Suprapubic skin (tissue), 4 donors: Measurements from ENCODE around the gene CPEB3. TPM values are rescaled to one million over a fixed set of nuclear protein-coding genes. Genes with fewer than 3 reads are reported as not detected.

ENCODE experiments used
- DNase-seq, 2 donors: peaks; one replicate each; pipeline ENCODE4 v3.0.0-alpha.2; 2019; ENCODE audit warnings: low spot score in 2 of 2
- H3K27ac ChIP-seq: fragments of 200-600 bp; sonication (generic); one replicate; pipeline ENCODE4 v1.5.1; 2019
- H3K27me3 ChIP-seq: fragments of 200-600 bp; sonication (generic); one replicate; pipeline ENCODE4 v1.5.1; 2019
- H3K36me3 ChIP-seq: fragments of 200-600 bp; sonication (generic); one replicate; pipeline ENCODE4 v1.5.1; 2019
- H3K4me1 ChIP-seq: fragments of 200-600 bp; sonication (generic); one replicate; pipeline ENCODE4 v1.5.1; 2019
- H3K4me3 ChIP-seq: fragments of 200-600 bp; sonication (generic); one replicate; pipeline ENCODE4 v1.5.1; 2019; ENCODE audit warnings: mild to moderate bottlenecking
- H3K9me3 ChIP-seq: fragments of 200-600 bp; sonication (generic); one replicate; pipeline ENCODE4 v1.5.1; 2019
- EP300 ChIP-seq: sonication (generic); formaldehyde crosslinking; IDR thresholded peaks from one replicate; pipeline ENCODE4 v1.6.1; 2017; ENCODE audit warnings: antibody characterized with exemption
- POLR2A ChIP-seq, 2 donors: fragments of 450-650 bp; IDR thresholded peaks; one replicate each; pipeline ENCODE4 v1.6.1; 2017; ENCODE audit warnings: antibody characterized with exemption in 2 of 2, mild to moderate bottlenecking in 2 of 2, moderate library complexity in 2 of 2
- POLR2AphosphoS5 ChIP-seq, 3 donors: sonication (generic); formaldehyde crosslinking; IDR thresholded peaks; one replicate each; pipeline ENCODE4 v1.6.1; 2017; ENCODE audit warnings: antibody characterized with exemption in 3 of 3
- WGBS: methylation state at CpG from one replicate; pipeline ENCODE4 v1.1.5; 2018; 5-methylcytosine and 5-hydroxymethylcytosine counted together
- total RNA-seq, 4 donors: library from RNA; depleted of rRNA; stranded (reverse); fragments of >200 nt; gene quantifications; one replicate each; pipeline ENCODE4 v1.1.0, GENCODE V29; 2016
- TF ChIP-seq, protein P1 (sequence below), 2 donors: fragments of 200-600 bp in 1 of 2; fragments of 450-650 bp in 1 of 2; sonication (generic) in 1 of 2; IDR thresholded peaks; one replicate each; pipeline ENCODE4 v1.5.1; 2016 to 2019; ENCODE audit warnings: antibody characterized with exemption in 2 of 2, mild to moderate bottlenecking in 1 of 2, moderate library complexity in 1 of 2

The CPEB3 gene
- total RNA-seq, 4 donors from 2014 or later, result 7.8 to 19.2 (median 10.4) TPM

DNA sequence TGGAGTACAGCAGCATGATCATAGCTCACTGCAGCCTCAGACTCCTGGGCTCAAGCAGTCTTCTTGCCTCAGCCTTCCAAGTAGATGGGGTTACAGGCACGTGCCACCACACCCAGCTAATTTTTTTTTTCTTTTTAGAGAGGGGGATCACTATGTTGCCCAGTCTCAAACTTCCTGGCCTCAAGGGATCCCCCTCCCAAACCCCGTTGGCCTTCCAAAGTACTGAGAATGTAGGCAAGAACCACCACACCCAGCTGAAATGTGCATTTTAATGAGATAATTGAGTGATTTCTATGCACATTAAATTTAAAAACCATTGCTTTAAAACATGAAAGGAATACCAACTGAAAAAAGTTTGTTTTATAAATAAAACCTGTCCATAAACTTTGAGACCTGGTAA lies 25.7 kb upstream of the CPEB3 start:
- WGBS, result 41% methylated on average over 2 of the region's 2 CpGs
- Histone ChIP-seq H3K9me3 (no peaks in the 10 kb centered on the region), H3K4me1 (no peaks in the 10 kb centered on the region), H3K4me3 (no peak overlapping the region), H3K27me3 (no peaks in the 10 kb centered on the region), H3K27ac (no peak overlapping the region), H3K36me3 (peaks cover 29% of the 10 kb centered on the region)
- TF ChIP-seq EP300, result no peak
- TF ChIP-seq POLR2A (IDR thresholded peaks at IDR 0.05), result no peak
- TF ChIP-seq, protein P1, sequence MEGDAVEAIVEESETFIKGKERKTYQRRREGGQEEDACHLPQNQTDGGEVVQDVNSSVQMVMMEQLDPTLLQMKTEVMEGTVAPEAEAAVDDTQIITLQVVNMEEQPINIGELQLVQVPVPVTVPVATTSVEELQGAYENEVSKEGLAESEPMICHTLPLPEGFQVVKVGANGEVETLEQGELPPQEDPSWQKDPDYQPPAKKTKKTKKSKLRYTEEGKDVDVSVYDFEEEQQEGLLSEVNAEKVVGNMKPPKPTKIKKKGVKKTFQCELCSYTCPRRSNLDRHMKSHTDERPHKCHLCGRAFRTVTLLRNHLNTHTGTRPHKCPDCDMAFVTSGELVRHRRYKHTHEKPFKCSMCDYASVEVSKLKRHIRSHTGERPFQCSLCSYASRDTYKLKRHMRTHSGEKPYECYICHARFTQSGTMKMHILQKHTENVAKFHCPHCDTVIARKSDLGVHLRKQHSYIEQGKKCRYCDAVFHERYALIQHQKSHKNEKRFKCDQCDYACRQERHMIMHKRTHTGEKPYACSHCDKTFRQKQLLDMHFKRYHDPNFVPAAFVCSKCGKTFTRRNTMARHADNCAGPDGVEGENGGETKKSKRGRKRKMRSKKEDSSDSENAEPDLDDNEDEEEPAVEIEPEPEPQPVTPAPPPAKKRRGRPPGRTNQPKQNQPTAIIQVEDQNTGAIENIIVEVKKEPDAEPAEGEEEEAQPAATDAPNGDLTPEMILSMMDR (IDR thresholded peaks at IDR 0.05), result no peak
- no peak for TF ChIP-seq POLR2AphosphoS5 (IDR thresholded peaks at IDR 0.05)
- DNase-seq, result no peak

DNA sequence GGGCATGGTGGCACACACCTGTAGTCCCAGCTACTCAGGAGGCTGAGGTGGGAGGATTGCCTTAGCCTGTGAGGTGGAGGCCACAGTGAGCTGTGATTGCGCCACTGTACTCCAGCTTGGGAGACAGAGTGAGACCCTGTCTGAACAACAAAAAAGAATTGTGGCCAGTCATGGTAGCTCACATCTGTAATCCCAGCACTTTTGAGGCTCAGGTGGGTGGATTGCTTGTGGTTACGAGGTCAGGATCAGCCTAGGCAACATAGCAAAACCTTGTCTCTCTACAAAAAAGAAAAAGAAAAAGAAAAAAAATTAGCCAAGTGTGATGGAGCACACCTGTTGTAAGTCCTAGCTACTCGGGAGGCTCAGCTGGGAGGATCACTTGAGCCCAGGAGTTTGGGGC lies 22.9 kb upstream of the CPEB3 start:
- H3K36me3 ChIP-seq, result peaks cover 27% of the 10 kb centered on the region
- H3K27ac ChIP-seq, result no peak overlapping the region
- H3K27me3 ChIP-seq, result no peaks in the 10 kb centered on the region
- H3K4me1 ChIP-seq, result no peaks in the 10 kb centered on the region
- H3K9me3 ChIP-seq, result no peaks in the 10 kb centered on the region
- DNase-seq, result no peak
- WGBS, result 92% methylated on average over 3 of the region's 3 CpGs
- TF ChIP-seq, protein P1 (IDR thresholded peaks at IDR 0.05), result no peak
- TF ChIP-seq POLR2A (IDR thresholded peaks at IDR 0.05), result no peak
- TF ChIP-seq POLR2AphosphoS5 (IDR thresholded peaks at IDR 0.05), result no peak
- no peak for TF ChIP-seq EP300
- no peak overlapping the region for H3K4me3 ChIP-seq

DNA sequence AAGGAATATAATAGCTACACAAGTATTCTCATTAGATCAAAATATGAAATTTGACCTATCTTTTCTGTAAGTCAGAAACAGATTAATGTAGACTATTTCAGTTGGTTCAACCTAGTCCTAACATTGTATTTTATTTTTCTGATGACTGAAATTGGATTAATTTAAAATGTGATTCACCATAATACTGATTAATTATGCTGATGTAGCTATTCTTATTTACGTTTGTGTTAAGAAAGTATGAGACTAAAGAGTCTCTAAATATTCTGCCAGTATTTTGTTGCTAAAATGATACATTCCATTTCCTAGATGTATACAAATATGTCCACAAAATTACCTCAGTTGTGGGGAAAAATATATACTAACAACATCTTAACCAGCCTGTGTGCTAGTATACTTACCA lies 18.4 kb upstream of the CPEB3 start:
- 47% methylated on average over 1 of the region's 1 CpG for WGBS

DNA sequence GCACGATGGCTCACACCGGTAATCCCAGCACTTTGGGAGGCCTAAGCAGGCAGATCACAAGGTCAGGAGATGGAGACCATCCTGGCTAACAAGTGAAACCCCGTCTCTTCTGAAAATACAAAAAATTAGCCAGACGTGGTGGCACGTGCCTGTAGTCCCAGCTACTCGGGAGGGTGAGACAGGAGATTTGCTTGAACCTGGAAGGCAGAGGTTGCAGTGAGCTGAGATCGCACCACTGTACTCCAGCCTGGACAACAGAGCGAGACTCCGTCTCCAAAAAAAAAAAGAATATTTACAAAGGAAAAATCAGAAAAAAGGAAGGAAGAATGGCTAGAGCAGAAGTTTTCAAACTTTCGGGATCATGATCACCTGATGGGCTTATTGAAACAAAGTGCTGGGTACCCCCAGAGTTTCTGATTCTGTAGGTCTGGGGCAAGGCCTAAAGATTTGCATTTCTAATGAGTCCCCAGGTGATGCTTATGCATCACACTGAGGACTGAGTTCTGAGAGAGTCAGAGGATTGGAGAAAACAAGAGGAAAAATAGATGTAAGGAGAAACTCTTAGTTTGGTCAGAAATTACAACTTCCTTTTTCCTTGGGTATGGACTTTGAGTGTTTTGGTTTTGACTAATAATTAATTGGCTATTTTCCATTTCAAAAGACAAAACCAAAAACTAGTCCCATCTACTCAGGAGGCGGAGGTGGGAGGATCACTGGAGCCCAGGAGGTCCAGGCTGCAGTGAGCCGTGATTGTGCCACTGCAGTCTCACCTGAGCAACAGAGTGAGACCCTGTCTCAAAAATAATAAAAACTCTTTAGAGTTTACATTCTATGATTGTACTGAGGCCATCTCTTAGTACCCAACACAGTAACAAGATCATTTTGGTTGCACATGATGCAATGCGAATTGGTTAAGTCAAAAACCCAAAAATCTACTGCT lies 14.5 kb upstream of the CPEB3 start:
- Histone ChIP-seq H3K4me1 (no peaks in the 10 kb centered on the region), H3K4me3 (no peak overlapping the region), H3K36me3 (no peaks in the 10 kb centered on the region), H3K27ac (no peak overlapping the region), H3K27me3 (no peaks in the 10 kb centered on the region), H3K9me3 (no peaks in the 10 kb centered on the region)
- 94% methylated on average over 13 of the region's 13 CpGs for WGBS
- TF ChIP-seq, protein P1 (IDR thresholded peaks at IDR 0.05), result no peak
- no peak for TF ChIP-seq POLR2A (IDR thresholded peaks at IDR 0.05)
- no peak for TF ChIP-seq EP300
- no peak for TF ChIP-seq POLR2AphosphoS5 (IDR thresholded peaks at IDR 0.05)
- no peak for DNase-seq

More for the DNA sequence above, 18.4 kb upstream of the CPEB3 start:
- TF ChIP-seq, protein P1 (IDR thresholded peaks at IDR 0.05), result no peak
- TF ChIP-seq POLR2AphosphoS5 (IDR thresholded peaks at IDR 0.05) (no peak), EP300 (no peak), POLR2A (IDR thresholded peaks at IDR 0.05) (no peak)
- H3K4me1 ChIP-seq, result no peaks in the 10 kb centered on the region
- H3K36me3 ChIP-seq, result peaks cover 14% of the 10 kb centered on the region
- DNase-seq, result no peak
- no peaks in the 10 kb centered on the region for H3K27me3 ChIP-seq
- no peak overlapping the region for H3K4me3 ChIP-seq
- H3K9me3 ChIP-seq, result no peaks in the 10 kb centered on the region
- no peak overlapping the region for H3K27ac ChIP-seq

DNA sequence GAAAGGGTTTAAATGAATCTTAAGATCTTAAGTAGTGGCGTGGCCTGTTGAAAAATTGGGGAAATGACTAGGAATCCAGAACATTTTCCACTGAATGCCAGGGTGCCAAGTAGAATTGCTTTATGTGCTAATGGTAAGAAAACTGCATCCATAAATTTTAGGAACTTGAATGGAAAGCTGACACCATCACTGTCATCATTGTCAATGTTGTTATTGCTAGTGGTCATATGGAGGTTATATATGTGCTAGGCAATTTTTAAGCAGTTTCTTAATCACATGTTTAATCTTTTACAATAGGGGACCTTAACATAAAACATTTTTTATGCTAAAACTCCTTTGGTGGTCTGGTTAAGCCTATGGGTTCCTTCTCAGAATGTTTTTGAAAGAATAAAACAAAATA lies 13.2 kb upstream of the CPEB3 start:
- Histone ChIP-seq H3K36me3 (no peaks in the 10 kb centered on the region), H3K4me3 (no peak overlapping the region), H3K27ac (no peak overlapping the region), H3K4me1 (no peaks in the 10 kb centered on the region), H3K9me3 (no peaks in the 10 kb centered on the region), H3K27me3 (no peaks in the 10 kb centered on the region)
- WGBS, result 89% methylated on average over 1 of the region's 1 CpG
- no peak for TF ChIP-seq EP300
- TF ChIP-seq, protein P1 (IDR thresholded peaks at IDR 0.05), result no peak
- no peak for TF ChIP-seq POLR2A (IDR thresholded peaks at IDR 0.05)
- TF ChIP-seq POLR2AphosphoS5 (IDR thresholded peaks at IDR 0.05), result no peak
- DNase-seq, result no peak
